T-cell (primary cell): ENCODE results near the gene HLA-DRA. TPM values are rescaled to one million over a fixed set of nuclear protein-coding genes. Genes with fewer than 3 reads are reported as not detected.

Source experiments
- ATAC-seq, 4 experiments: fragments of 200-7000 bp in 3 of 4; fragments of 150-1000 bp in 1 of 4; cut with Tn5 transposase; replicated peaks in 1 of 4; 1 replicate in 3 of 4; 2 replicates in 1 of 4; pipeline ENCODE4 v1.10.0; 2021; ENCODE audit warnings: moderate library complexity in 3 of 4, mild to moderate bottlenecking in 2 of 4, moderate number of reproducible peaks in 1 of 4
- CTCF ChIA-PET, 2 donors: fragments of 300-600 bp; sonication (Branson Sonifier 250); formaldehyde crosslinking; loops; one replicate each; lab custom pipeline; 2022; ENCODE audit warnings: antibody characterized with exemption in 2 of 2; lab: Charles Lee
- POLR2A ChIA-PET, 2 donors: fragments of 300-600 bp; sonication (Branson Sonifier 250); formaldehyde crosslinking; loops; one replicate each; lab custom pipeline; 2022; ENCODE audit warnings: antibody characterized with exemption in 2 of 2; lab: Charles Lee
- DNase-seq, 35 experiments: peaks; one replicate each; pipeline versions ENCODE4 v3.0.0 to v3.0.0-alpha.2; 2013 to 2023
- H3K27ac ChIP-seq: one replicate; pipeline ENCODE4 v1.5.1; 2013; ENCODE audit warnings: low read length
- H3K27me3 ChIP-seq, 2 experiments: replicated peaks in 1 of 2; 1 replicate in 1 of 2; 2 replicates in 1 of 2; pipeline versions ENCODE4 v1.6.1 to v1.7.0; 2013; ENCODE audit warnings: low read length in 1 of 2, mixed read lengths in 1 of 2; ENCODE audit not compliant: control insufficient read depth in 2 of 2, insufficient read depth in 2 of 2; ENCODE audit errors: extremely low read depth in 1 of 2
- H3K36me3 ChIP-seq, 2 donors: 1 replicate in 1 of 2; 2 replicates in 1 of 2; pipeline versions ENCODE4 v1.6.1 to v1.7.0; 2013; ENCODE audit warnings: low read length in 1 of 2; ENCODE audit not compliant: control insufficient read depth in 2 of 2, insufficient read depth in 1 of 2; ENCODE audit errors: extremely low read depth in 1 of 2
- H3K4me1 ChIP-seq, 2 experiments: 1 replicate in 1 of 2; 2 replicates in 1 of 2; pipeline versions ENCODE4 v1.6.1 to v1.7.0; 2013; ENCODE audit warnings: low read length in 2 of 2, mixed read lengths in 1 of 2; ENCODE audit not compliant: insufficient read depth in 2 of 2, control insufficient read depth in 1 of 2; ENCODE audit errors: extremely low read depth in 1 of 2
- H3K4me3 ChIP-seq, 2 donors: 1 replicate in 1 of 2; 2 replicates in 1 of 2; pipeline versions ENCODE4 v1.5.1 to v1.7.0; 2013; ENCODE audit warnings: mild to moderate bottlenecking in 2 of 2, low read length in 1 of 2, moderate library complexity in 1 of 2; ENCODE audit not compliant: control insufficient read depth in 1 of 2; ENCODE audit errors: extremely low read depth in 1 of 2
- H3K9me3 ChIP-seq: 2 replicates; pipeline ENCODE4 v1.7.0; 2013
- H3K27ac Mint-ChIP-seq, 2 donors: one replicate each; pipeline ENCODE4 v1.8.0; 2020 to 2021; ENCODE audit warnings: mild to moderate bottlenecking in 2 of 2, mixed read lengths in 2 of 2
- H3K27me3 Mint-ChIP-seq, 2 donors: one replicate each; pipeline ENCODE4 v1.8.0; 2021 to 2022; ENCODE audit warnings: mixed read lengths in 2 of 2
- H3K36me3 Mint-ChIP-seq: one replicate; pipeline ENCODE4 v1.8.0; 2021; ENCODE audit warnings: mixed read lengths
- H3K4me1 Mint-ChIP-seq, 3 donors: one replicate each; pipeline ENCODE4 v1.8.0; 2020 to 2022; ENCODE audit warnings: mixed read lengths in 3 of 3, mild to moderate bottlenecking in 1 of 3
- H3K4me3 Mint-ChIP-seq, 3 donors: one replicate each; pipeline ENCODE4 v1.8.0; 2020 to 2022; ENCODE audit warnings: mild to moderate bottlenecking in 3 of 3, mixed read lengths in 3 of 3, moderate library complexity in 3 of 3
- H3K9me3 Mint-ChIP-seq, 3 donors: one replicate each; pipeline ENCODE4 v1.8.0; 2020 to 2022; ENCODE audit warnings: mixed read lengths in 3 of 3
- WGBS: methylation state at CpG from one replicate; pipeline ENCODE4 v1.1.5; 2013; ENCODE audit warnings: missing lambda C conversion rate; ENCODE audit not compliant: insufficient coverage; 5-methylcytosine and 5-hydroxymethylcytosine counted together
- total RNA-seq, 35 experiments: library from RNA in 6 of 35; stranded (reverse) in 6 of 35; fragments of 120-200 nt in 1 of 35; gene quantifications; one replicate each; pipeline versions ENCODE4 v1.2.1 to v1.2.4 and lab custom pipeline; 2013 to 2026

Gene HLA-DRA
- total RNA-seq, 5 donors from 2014 or later (not counting 1 experiment from before 2014, with no cell fraction given), result 41.1 to 131 (median 47.9) TPM

- DNase-seq (no peak), ATAC-seq (no peak)
- H3K4me1 Mint-ChIP-seq, result no peaks in the 10 kb centered on the region
- whole genome bisulfite sequencing, result 86% methylated on average over 1 of the region's 4 CpGs
- no peak overlapping the region for H3K4me3 ChIP-seq
- POLR2A ChIA-PET, result no interaction called here
- H3K4me1 ChIP-seq, result no peaks in the 10 kb centered on the region
- no peaks in the 10 kb centered on the region for H3K9me3 Mint-ChIP-seq
- no peaks in the 10 kb centered on the region for H3K36me3 ChIP-seq
- H3K36me3 Mint-ChIP-seq, result no peaks in the 10 kb centered on the region
- peaks cover 0 to 13% of the 10 kb centered on the region in 2 experiments for H3K27me3 ChIP-seq
- no peaks in the 10 kb centered on the region for H3K9me3 ChIP-seq
- H3K4me3 Mint-ChIP-seq, result no peak overlapping the region
- H3K27me3 Mint-ChIP-seq, result peaks cover 32 to 38% of the 10 kb centered on the region in 2 donors
- H3K27ac Mint-ChIP-seq, result no peak overlapping the region
- no peak overlapping the region for H3K27ac ChIP-seq
- CTCF ChIA-PET, result interaction anchor here in 1 of 2 donors (0.7 kb wide), 1 partner anchor 9 kb away, joined by 4 read pairs; no protein-coding TSS in a partner anchor
These were observed 38.3 kb upstream of the HLA-DRA start for GRCh38 chr6:32401284-32401963.

- Histone ChIP-seq H3K36me3 (no peaks in the 10 kb centered on the region), H3K27ac (no peak overlapping the region), H3K4me1 (no peaks in the 10 kb centered on the region), H3K9me3 (no peaks in the 10 kb centered on the region), H3K27me3 (peaks cover 0 to 13% of the 10 kb centered on the region in 2 experiments), H3K4me3 (no peak overlapping the region)
- DNase-seq (no peak), ATAC-seq (no peak)
- POLR2A ChIA-PET, result no interaction called here
- no peak overlapping the region for H3K27ac Mint-ChIP-seq
- peaks cover 38 to 44% of the 10 kb centered on the region in 2 donors for H3K27me3 Mint-ChIP-seq
- H3K4me1 Mint-ChIP-seq, result no peaks in the 10 kb centered on the region
- CTCF ChIA-PET, result interaction anchor here in 1 of 2 donors (0.6 kb wide), 1 partner anchor 8 kb away, joined by 3 read pairs; no protein-coding TSS in a partner anchor
- H3K4me3 Mint-ChIP-seq, result no peak overlapping the region
- H3K36me3 Mint-ChIP-seq, result no peaks in the 10 kb centered on the region
- no peaks in the 10 kb centered on the region for H3K9me3 Mint-ChIP-seq
- 86% methylated on average over 7 of the region's 8 CpGs for WGBS
These were observed 36.9 kb upstream of the HLA-DRA start for GRCh38 chr6:32402812-32403211.

GRCh38 chr6:32405656-32406055 lies 34.0 kb upstream of the HLA-DRA start:
- Histone ChIP-seq H3K4me3 (no peak overlapping the region), H3K27me3 (peaks cover 0 to 15% of the 10 kb centered on the region in 2 experiments), H3K9me3 (no peaks in the 10 kb centered on the region), H3K36me3 (no peaks in the 10 kb centered on the region), H3K4me1 (no peaks in the 10 kb centered on the region), H3K27ac (no peak overlapping the region)
- POLR2A ChIA-PET, result no interaction called here
- no peaks in the 10 kb centered on the region for H3K36me3 Mint-ChIP-seq
- CTCF ChIA-PET, result interaction anchor here (0.6 to 1.2 kb wide), 2 partner anchors 135 to 380 kb away, joined by 3 to 5 read pairs; no protein-coding TSS in a partner anchor
- DNase-seq, result no peak
- H3K4me3 Mint-ChIP-seq, result no peak overlapping the region
- ATAC-seq, result no peak
- H3K9me3 Mint-ChIP-seq, result no peaks in the 10 kb centered on the region
- no peaks in the 10 kb centered on the region for H3K4me1 Mint-ChIP-seq
- peaks cover 40 to 51% of the 10 kb centered on the region in 2 donors for H3K27me3 Mint-ChIP-seq
- no CpG with 5 or more reads among the region's 1 CpG for WGBS
- H3K27ac Mint-ChIP-seq, result no peak overlapping the region

GRCh38 chr6:32406197-32406596 lies 33.5 kb upstream of the HLA-DRA start:
- DNase-seq (no peak), ATAC-seq (no peak)
- Histone ChIP-seq H3K9me3 (no peaks in the 10 kb centered on the region), H3K4me1 (no peaks in the 10 kb centered on the region), H3K36me3 (no peaks in the 10 kb centered on the region), H3K27me3 (peaks cover 0 to 14% of the 10 kb centered on the region in 2 experiments), H3K4me3 (no peak overlapping the region), H3K27ac (no peak overlapping the region)
- no peak overlapping the region for H3K4me3 Mint-ChIP-seq
- 86% methylated on average over 7 of the region's 9 CpGs for WGBS
- H3K4me1 Mint-ChIP-seq, result no peaks in the 10 kb centered on the region
- CTCF ChIA-PET, result interaction anchor here in 1 of 2 donors (1.2 kb wide), 1 partner anchor 380 kb away, joined by 3 read pairs; no protein-coding TSS in a partner anchor
- H3K27me3 Mint-ChIP-seq, result peaks cover 40 to 51% of the 10 kb centered on the region in 2 donors
- POLR2A ChIA-PET, result interaction anchor here in 1 of 2 donors (0.6 kb wide), 1 partner anchor 400 kb away, joined by 3 read pairs; no protein-coding TSS in a partner anchor
- no peak overlapping the region for H3K27ac Mint-ChIP-seq
- no peaks in the 10 kb centered on the region for H3K36me3 Mint-ChIP-seq
- H3K9me3 Mint-ChIP-seq, result no peaks in the 10 kb centered on the region

GRCh38 chr6:32406857-32407256 lies 32.8 kb upstream of the HLA-DRA start, which contains the start of gene BTNL2:
BTNL2 (minus strand) TSS chr6:32407181; CDS start chr6:32407123, 58 bp downstream.
- Histone ChIP-seq H3K4me1 (no peaks in the 10 kb centered on the region), H3K27me3 (peaks cover 0 to 19% of the 10 kb centered on the region in 2 experiments), H3K4me3 (no peak within 1 kb of the TSS), H3K36me3 (no peaks in the 10 kb centered on the region), H3K9me3 (no peaks in the 10 kb centered on the region), H3K27ac (no peak within 1 kb of the TSS)
- Mint-ChIP-seq H3K27me3 (peaks cover 42 to 53% of the 10 kb centered on the region in 2 donors), H3K36me3 (no peaks in the 10 kb centered on the region), H3K27ac (no peak within 1 kb of the TSS), H3K4me3 (no peak within 1 kb of the TSS), H3K9me3 (no peaks in the 10 kb centered on the region), H3K4me1 (no peaks in the 10 kb centered on the region)
- ChIA-PET POLR2A (no interaction called here), CTCF (interaction anchor here in 1 of 2 donors (1.2 kb wide), 1 partner anchor 379 kb away, joined by 3 read pairs; no protein-coding TSS in a partner anchor)
- ATAC-seq, result no peak
- DNase-seq, result no peak
- WGBS, result 86% methylated on average over 4 of the region's 4 CpGs

- ATAC-seq, result no peak
- no CpG with 5 or more reads among the region's 5 CpGs for WGBS
- Mint-ChIP-seq H3K36me3 (no peaks in the 10 kb centered on the region), H3K9me3 (no peaks in the 10 kb centered on the region), H3K27me3 (peaks cover 47 to 63% of the 10 kb centered on the region in 2 donors), H3K4me1 (peaks cover 11 to 16% (median 11%) of the 10 kb centered on the region in 3 donors), H3K27ac (no peak overlapping the region), H3K4me3 (no peak overlapping the region)
- Histone ChIP-seq H3K36me3 (no peaks in the 10 kb centered on the region), H3K9me3 (no peaks in the 10 kb centered on the region), H3K27me3 (peaks cover 2 to 25% of the 10 kb centered on the region in 2 experiments), H3K4me1 (peaks cover 0 to 9% of the 10 kb centered on the region in 2 experiments), H3K27ac (no peak overlapping the region), H3K4me3 (no peak overlapping the region)
- DNase-seq, result no peak
- ChIA-PET CTCF (interaction anchor here (0.6 to 1.0 kb wide), 5 partner anchors 9 to 461 kb away, joined by 3 to 4 read pairs (median 3); no protein-coding TSS in a partner anchor), POLR2A (interaction anchor here in 1 of 2 donors (1.0 kb wide), 1 partner anchor 291 kb away, joined by 6 read pairs; no protein-coding TSS in a partner anchor)
These were observed 28.8 kb upstream of the HLA-DRA start for GRCh38 chr6:32410906-32411305.
